GM12864 (cell line): ENCODE results near the gene SLC26A1.

Experiments used
- DNase-seq: peaks from one replicate; pipeline ENCODE4 v3.0.0-alpha.2; 2011; ENCODE audit warnings: low read depth
- H3K4me3 ChIP-seq: 2 replicates; pipeline ENCODE4 v1.5.1; 2011; ENCODE audit warnings: mild to moderate bottlenecking, low read depth, low read length, control low read depth
- TF ChIP-seq, protein P1 (sequence below): IDR thresholded peaks from 2 replicates; pipeline ENCODE4 v1.5.1; 2011; ENCODE audit warnings: low read depth, mild to moderate bottlenecking, moderate library complexity, low read length, control low read depth, inconsistent platforms; ENCODE audit errors: missing control alignments

The SLC26A1 gene

DNA sequence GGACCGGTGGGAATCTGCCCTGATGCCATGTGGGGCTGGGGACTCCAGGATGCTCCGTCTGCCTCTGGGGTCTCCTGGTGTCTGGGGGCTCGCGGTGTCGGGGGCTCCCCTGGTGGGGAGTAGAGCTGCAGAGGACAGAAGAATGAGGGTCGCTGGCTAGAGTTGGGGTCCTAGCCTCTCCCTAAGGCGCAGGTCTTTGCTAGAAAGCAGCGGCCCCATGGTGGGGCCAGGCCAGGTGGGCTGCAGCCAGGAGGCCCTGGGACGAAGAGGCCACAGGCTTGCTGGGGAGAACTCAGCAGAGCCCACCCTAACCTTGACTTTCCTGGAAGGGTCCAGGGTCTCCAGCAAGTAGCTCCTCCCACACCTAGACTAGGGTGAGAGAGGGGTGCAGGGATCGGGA is 39.7 kb upstream of the SLC26A1 start:
- no peak for DNase-seq
- TF ChIP-seq, protein P1, sequence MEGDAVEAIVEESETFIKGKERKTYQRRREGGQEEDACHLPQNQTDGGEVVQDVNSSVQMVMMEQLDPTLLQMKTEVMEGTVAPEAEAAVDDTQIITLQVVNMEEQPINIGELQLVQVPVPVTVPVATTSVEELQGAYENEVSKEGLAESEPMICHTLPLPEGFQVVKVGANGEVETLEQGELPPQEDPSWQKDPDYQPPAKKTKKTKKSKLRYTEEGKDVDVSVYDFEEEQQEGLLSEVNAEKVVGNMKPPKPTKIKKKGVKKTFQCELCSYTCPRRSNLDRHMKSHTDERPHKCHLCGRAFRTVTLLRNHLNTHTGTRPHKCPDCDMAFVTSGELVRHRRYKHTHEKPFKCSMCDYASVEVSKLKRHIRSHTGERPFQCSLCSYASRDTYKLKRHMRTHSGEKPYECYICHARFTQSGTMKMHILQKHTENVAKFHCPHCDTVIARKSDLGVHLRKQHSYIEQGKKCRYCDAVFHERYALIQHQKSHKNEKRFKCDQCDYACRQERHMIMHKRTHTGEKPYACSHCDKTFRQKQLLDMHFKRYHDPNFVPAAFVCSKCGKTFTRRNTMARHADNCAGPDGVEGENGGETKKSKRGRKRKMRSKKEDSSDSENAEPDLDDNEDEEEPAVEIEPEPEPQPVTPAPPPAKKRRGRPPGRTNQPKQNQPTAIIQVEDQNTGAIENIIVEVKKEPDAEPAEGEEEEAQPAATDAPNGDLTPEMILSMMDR: no peak
- no peak overlapping the region for H3K4me3 ChIP-seq

DNA sequence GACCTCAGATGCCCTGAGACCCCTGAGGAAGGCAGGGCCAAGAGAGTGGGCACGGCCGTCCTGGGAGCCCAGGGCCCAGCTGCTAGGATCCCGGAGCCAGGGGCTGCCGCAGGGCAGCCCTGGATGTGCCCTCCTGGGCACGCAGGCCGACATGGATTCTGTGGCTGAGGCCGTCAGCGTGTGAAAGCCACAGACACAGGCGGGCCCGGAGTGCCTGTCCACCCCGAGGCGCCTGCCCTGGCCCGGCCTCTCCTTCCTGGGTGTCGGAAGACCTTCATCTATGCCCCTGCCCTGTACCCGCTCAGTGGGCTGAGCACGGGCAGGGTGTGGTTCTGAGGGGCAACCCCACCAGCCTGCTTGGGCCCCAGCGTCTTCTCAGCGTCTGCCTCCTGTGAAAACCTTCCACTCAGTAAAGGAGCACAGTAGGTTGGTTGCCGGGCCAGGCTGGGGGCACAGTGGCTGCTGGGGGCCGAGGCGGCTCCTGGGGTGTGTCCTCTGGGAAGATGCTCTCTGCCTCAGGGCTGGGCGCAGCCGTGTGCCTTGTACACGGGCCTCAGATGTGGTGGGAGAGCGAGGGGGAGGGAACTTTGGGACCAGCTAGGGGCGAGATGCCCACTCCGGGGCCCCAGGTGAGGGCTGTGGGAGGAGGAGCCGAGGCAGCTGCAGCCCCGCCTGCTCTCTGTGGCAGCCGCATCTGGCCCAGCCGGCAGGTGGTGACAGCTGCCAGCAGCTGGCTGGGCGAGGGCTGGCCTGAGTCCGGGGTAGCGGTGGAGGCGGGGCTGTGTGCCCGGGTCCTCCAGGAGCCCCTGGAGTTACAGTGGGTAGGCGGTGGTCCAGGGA is 39.0 kb upstream of the SLC26A1 start:
- TF ChIP-seq, protein P1: no peak
- no peak for DNase-seq
- no peak overlapping the region for H3K4me3 ChIP-seq

DNA sequence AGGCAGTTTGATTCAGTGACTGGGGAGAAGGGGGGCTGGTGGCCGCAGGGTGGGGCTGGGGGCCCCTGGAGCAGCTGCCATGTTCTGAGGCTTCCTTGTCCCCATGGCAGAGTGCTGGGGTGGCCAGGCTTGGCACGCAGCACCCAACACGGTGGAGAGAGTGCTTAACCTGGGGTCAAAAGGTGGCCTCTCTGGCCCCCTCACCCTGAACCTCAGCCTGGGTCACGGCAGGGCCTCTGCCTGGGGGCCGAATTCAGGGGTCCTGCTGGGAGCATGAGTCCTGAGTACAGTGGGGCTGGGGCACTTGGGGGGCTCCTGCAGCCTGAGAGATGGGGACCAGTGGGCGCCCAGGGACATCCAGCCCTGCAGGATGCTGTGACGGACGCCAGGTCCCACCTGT is 38.1 kb upstream of the SLC26A1 start:
- H3K4me3 ChIP-seq: no peak overlapping the region
- TF ChIP-seq, protein P1: no peak
- DNase-seq: no peak

DNA sequence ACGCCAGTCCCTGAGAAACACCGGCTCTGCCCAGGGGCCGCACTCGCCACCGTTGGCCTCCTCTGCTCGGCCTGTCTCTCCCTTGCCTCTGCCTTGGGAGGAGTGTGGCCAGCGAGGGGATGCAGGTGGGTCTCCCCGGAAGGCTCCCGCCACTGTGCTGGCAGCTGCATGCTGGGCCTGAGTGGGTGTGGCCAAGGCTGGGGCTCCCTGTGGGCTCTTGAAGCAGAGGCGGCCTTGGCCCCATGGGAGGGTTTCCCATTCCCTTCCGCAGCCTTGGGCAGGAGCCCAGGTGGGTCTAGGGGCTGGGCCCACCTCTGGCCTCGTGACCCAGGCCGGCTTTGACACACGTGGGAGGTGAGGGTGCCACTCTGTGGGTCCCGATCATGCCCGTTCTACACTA is 37.4 kb upstream of the SLC26A1 start:
- no peak for DNase-seq
- H3K4me3 ChIP-seq: no peak overlapping the region
- TF ChIP-seq, protein P1: no peak

DNA sequence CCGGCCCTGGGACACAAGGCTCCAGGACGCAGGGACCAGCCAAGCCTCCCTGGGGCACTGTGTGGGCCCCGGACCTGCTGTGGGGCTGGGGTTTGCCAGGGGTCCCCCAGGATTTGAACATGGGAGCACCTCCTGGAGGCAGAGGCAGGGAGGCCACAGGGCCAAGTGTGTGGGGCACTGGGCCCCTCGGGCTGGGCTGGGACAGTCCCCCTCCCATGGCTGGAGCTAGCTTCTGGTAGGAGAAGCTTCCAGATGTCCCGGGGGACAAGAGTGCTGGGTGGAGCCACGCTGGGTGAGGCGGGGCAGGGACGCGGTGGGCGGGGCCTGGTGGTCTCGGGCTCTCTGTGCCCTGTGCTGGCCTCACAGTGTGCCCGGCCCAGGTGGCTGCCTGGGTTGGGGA is 36.8 kb upstream of the SLC26A1 start:
- TF ChIP-seq, protein P1: no peak
- DNase-seq: no peak
- no peak overlapping the region for H3K4me3 ChIP-seq

DNA sequence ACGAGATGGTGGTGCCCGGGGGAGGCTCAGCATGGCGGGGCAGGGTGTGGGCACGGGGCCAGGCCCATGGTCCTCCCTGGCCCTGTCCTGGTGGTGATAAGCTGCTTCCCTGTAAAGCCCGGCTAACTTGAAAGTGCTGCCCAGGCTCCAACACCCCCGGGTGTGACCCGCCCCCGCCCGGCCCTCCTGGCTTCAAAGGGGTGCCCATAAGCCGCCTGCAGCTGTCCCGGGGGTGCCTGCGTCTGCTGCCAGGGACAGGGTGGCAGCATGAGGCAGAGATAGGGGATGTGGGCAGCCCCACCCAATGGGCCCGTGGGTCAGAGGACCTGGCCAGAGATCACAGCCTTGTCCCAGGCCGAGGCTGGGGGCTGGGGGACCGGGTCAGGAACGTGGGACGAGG is 36.3 kb upstream of the SLC26A1 start:
- no peak for DNase-seq
- TF ChIP-seq, protein P1: no peak

DNA sequence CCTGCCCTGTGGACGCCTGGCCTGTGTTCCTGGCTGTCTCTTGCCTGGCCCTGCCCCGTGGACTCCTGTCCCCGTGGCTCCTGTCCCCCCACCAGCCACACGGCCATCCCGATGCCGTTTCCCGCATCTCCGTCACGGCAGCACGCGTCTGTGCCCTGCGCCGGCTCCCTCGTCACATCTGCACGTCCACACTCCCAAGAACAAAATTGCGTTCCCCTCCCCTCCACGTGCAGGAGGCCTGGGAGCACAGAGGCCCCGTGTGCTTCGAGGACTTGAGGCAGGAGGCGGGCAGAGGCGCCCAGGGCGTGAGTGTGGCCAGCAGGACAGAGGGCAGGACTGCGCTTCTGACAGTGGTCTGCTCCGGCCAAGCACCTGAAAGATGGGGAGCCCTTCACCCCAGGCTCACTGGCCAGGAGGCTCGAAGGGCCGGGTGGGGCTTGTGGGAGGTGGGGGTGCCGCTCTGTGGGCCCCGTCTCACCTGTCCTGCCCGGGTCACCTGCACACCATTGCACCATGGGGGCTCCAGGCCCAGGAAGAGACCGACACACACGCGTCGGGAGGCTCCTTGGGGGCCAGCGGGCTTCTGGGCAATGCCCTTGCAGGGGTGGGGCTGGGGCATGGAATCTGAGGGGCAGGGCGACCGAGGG is 35.5 kb upstream of the SLC26A1 start:
- TF ChIP-seq, protein P1: no peak
- H3K4me3 ChIP-seq: no peak overlapping the region
- DNase-seq: no peak

More for the DNA sequence above, 36.3 kb upstream of the SLC26A1 start:
- H3K4me3 ChIP-seq: no peak overlapping the region
